ENCODE results near the gene ATP8A2.

DNA sequence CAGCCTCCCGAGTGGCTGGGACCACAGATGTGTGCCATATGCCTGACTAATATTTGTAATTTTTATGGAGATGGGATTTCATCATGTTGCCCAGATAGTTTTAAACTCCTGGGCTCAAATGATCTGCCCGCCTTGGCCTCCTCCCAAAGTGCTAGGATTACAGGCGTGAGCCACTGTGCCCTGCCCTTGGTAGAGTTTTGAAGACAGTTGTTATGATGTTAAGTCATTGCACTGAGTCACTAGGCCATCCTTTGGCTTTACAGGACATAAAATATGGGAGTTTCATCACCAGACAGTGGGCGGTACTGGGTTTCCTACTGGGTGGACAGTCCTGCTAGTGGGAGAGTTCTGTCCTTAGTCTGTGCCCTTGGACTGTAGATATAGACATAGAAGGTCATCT, 282.5 kb downstream of the ATP8A2 start:
- TF ChIP-seq, protein P1, sequence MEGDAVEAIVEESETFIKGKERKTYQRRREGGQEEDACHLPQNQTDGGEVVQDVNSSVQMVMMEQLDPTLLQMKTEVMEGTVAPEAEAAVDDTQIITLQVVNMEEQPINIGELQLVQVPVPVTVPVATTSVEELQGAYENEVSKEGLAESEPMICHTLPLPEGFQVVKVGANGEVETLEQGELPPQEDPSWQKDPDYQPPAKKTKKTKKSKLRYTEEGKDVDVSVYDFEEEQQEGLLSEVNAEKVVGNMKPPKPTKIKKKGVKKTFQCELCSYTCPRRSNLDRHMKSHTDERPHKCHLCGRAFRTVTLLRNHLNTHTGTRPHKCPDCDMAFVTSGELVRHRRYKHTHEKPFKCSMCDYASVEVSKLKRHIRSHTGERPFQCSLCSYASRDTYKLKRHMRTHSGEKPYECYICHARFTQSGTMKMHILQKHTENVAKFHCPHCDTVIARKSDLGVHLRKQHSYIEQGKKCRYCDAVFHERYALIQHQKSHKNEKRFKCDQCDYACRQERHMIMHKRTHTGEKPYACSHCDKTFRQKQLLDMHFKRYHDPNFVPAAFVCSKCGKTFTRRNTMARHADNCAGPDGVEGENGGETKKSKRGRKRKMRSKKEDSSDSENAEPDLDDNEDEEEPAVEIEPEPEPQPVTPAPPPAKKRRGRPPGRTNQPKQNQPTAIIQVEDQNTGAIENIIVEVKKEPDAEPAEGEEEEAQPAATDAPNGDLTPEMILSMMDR (IDR thresholded peaks at IDR 0.05) = no peak
- no peak for TF ChIP-seq ZFX (IDR thresholded peaks at IDR 0.05; ENCODE audit: borderline replicate concordance)

Data from 22Rv1 (cell line).